ENCODE data around the gene DNAJC5.
"Not testable (repeated sequence)": the region's sequence is repeated elsewhere in the genome, so short reads cannot be mapped to it uniquely, and the experiment has no call there.

DNA sequence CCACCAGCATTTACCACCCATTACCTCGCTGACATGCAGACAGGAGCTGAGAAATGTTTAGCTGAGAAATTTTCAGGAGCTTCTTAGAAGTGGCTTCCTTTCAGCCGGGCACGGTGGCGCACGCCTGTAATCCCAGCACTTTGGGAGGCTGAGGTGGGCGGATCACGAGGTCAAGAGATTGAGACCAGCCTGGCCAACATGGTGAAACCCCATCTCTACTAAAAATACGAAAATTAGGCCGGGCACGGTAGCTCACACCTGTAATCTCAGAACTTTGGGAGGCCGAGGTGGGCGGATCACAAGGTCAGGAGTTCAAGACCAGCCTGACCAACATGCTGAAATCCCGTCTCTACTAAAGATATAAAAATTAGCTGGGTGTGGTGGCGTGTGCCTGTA lies 43.4 kb upstream of the DNAJC5 start:
- not testable (repeated sequence) for TF ChIP-seq CTCF (IDR thresholded peaks at IDR 0.05); POLR2AphosphoS5 (IDR thresholded peaks at IDR 0.05; ENCODE audit: low read depth, low read length); TCF7L2 (IDR thresholded peaks at IDR 0.05; ENCODE audit: low read depth, low read length); SIN3A (IDR thresholded peaks at IDR 0.05; ENCODE audit: borderline replicate concordance, insufficient read depth, low read depth, low read length)
- TF ChIP-seq, protein P1, sequence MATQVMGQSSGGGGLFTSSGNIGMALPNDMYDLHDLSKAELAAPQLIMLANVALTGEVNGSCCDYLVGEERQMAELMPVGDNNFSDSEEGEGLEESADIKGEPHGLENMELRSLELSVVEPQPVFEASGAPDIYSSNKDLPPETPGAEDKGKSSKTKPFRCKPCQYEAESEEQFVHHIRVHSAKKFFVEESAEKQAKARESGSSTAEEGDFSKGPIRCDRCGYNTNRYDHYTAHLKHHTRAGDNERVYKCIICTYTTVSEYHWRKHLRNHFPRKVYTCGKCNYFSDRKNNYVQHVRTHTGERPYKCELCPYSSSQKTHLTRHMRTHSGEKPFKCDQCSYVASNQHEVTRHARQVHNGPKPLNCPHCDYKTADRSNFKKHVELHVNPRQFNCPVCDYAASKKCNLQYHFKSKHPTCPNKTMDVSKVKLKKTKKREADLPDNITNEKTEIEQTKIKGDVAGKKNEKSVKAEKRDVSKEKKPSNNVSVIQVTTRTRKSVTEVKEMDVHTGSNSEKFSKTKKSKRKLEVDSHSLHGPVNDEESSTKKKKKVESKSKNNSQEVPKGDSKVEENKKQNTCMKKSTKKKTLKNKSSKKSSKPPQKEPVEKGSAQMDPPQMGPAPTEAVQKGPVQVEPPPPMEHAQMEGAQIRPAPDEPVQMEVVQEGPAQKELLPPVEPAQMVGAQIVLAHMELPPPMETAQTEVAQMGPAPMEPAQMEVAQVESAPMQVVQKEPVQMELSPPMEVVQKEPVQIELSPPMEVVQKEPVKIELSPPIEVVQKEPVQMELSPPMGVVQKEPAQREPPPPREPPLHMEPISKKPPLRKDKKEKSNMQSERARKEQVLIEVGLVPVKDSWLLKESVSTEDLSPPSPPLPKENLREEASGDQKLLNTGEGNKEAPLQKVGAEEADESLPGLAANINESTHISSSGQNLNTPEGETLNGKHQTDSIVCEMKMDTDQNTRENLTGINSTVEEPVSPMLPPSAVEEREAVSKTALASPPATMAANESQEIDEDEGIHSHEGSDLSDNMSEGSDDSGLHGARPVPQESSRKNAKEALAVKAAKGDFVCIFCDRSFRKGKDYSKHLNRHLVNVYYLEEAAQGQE (IDR thresholded peaks at IDR 0.05; ENCODE audit: insufficient read depth in 1 of 2, low read depth in 2 of 2, low read length in 1 of 2) = not testable (repeated sequence)

Measured in Panc1 (cell line).